HCT116 (cell line): Measurements from ENCODE around the gene NDUFA5. TPM values are rescaled to one million over a fixed set of nuclear protein-coding genes. Genes with fewer than 3 reads are reported as not detected.

ENCODE experiments used
- ATAC-seq: fragments of 200-7000 bp; cut with Tn5 transposase; 2 replicates; pipeline ENCODE4 v1.9.1; 2020; ENCODE audit warnings: mild to moderate bottlenecking, moderate library complexity
- BruUV-seq: library from RNA; stranded (reverse); fragments of 400-500 nt; replicated peaks from 2 replicates; lab custom pipeline; 2021; lab: Mats Ljungman, UMichigan
- CTCF ChIA-PET: fragments of 300-600 bp; sonication (Branson Sonifier 250); formaldehyde crosslinking; loops from one replicate; lab custom pipeline; 2021; ENCODE audit warnings: antibody characterized with exemption; lab: Charles Lee
- POLR2A ChIA-PET: fragments of 300-600, 350-600 bp; sonication (Branson Sonifier 250); formaldehyde crosslinking; loops from one replicate; lab custom pipeline; 2021; ENCODE audit warnings: antibody characterized with exemption; lab: Charles Lee
- RAD21 ChIA-PET, 2 experiments: fragments of 300-600 bp; sonication (Branson Sonifier 250); formaldehyde crosslinking; loops; one replicate each; lab custom pipeline; 2023; ENCODE audit warnings: low total read pairs in 2 of 2; ENCODE audit not compliant: uncharacterized antibody in 2 of 2, unreplicated experiment in 2 of 2, low non-redundant PET in 1 of 2; lab: Charles Lee
- DNase-seq: peaks from one replicate; pipeline ENCODE4 v3.0.0-alpha.2; 2010; ENCODE audit warnings: low read depth, low spot score
- H2AFZ ChIP-seq: fragments of 200-600 bp; shearing (Covaris generic), sonication (generic); 2 replicates; pipeline ENCODE4 v1.6.1; 2017; ENCODE audit warnings: low read depth, mixed run types, mixed read lengths, antibody characterized with exemption, low read length; ENCODE audit not compliant: poor library complexity, severe bottlenecking
- H3K27ac ChIP-seq: 2 replicates; pipeline ENCODE4 v1.5.1; 2012; ENCODE audit warnings: low read depth, low read length
- H3K27me3 ChIP-seq: fragments of 200-600 bp; sonication (generic); 2 replicates; pipeline ENCODE4 v1.6.1; 2016; ENCODE audit warnings: mixed run types, low read length, mixed read lengths; ENCODE audit not compliant: insufficient read depth
- H3K36me3 ChIP-seq, 2 experiments: fragments of 200-500 bp in 1 of 2; fragments of 200-600 bp in 1 of 2; sonication (Bioruptor generic) in 1 of 2; sonication (generic) in 1 of 2; 2 replicates each; pipeline versions ENCODE4 v1.5.1 to v1.6.1; 2014 to 2016; ENCODE audit warnings: low read length in 2 of 2, inconsistent platforms in 1 of 2, mixed read lengths in 1 of 2, mixed run types in 1 of 2; ENCODE audit not compliant: insufficient read depth in 2 of 2, control insufficient read depth in 1 of 2
- H3K4me1 ChIP-seq, 2 experiments: fragments of 200-600 bp in 1 of 2; sonication (generic) in 1 of 2; 2 replicates each; pipeline versions ENCODE4 v1.5.1 to v1.6.1; 2012 to 2017; ENCODE audit warnings: low read length in 2 of 2, inconsistent platforms in 1 of 2, mild to moderate bottlenecking in 1 of 2, mixed read lengths in 1 of 2, mixed run types in 1 of 2, moderate library complexity in 1 of 2; ENCODE audit not compliant: insufficient read depth in 2 of 2, control insufficient read depth in 1 of 2
- H3K4me2 ChIP-seq: fragments of 200-600 bp; sonication (generic); 2 replicates; pipeline ENCODE4 v1.6.1; 2017; ENCODE audit warnings: mixed run types, low read length, mixed read lengths
- H3K4me3 ChIP-seq, 2 experiments: fragments of 200-600 bp in 1 of 2; sonication (generic) in 1 of 2; replicated peaks in 1 of 2; 2 replicates each; pipeline ENCODE4 v1.5.1; 2011 to 2016; ENCODE audit warnings: low read length in 2 of 2, control low read depth in 1 of 2, low read depth in 1 of 2, mild to moderate bottlenecking in 1 of 2, mixed read lengths in 1 of 2, mixed run types in 1 of 2
- H3K79me2 ChIP-seq: fragments of 200-600 bp; sonication (generic); 2 replicates; pipeline ENCODE4 v1.6.1; 2017; ENCODE audit warnings: mild to moderate bottlenecking, mixed run types, low read length, moderate library complexity, mixed read lengths; ENCODE audit not compliant: insufficient read depth
- H3K9ac ChIP-seq: fragments of 200-600 bp; sonication (generic); 2 replicates; pipeline ENCODE4 v1.6.1; 2016; ENCODE audit warnings: low read length, mixed read lengths
- H3K9me2 ChIP-seq: fragments of 200-600 bp; sonication (generic), shearing (Covaris generic); 2 replicates; pipeline ENCODE4 v1.6.1; 2017; ENCODE audit warnings: mixed run types, mild to moderate bottlenecking, moderate library complexity; ENCODE audit not compliant: insufficient read depth
- H3K9me3 ChIP-seq, 2 experiments: fragments of 200-500 bp in 1 of 2; fragments of 200-600 bp in 1 of 2; sonication (Bioruptor generic) in 1 of 2; sonication (generic) in 1 of 2; 2 replicates each; pipeline ENCODE4 v1.6.1; 2014 to 2017; ENCODE audit warnings: low read length in 2 of 2, mixed read lengths in 2 of 2, inconsistent platforms in 1 of 2, low read depth in 1 of 2, mild to moderate bottlenecking in 1 of 2, mixed run types in 1 of 2, moderate library complexity in 1 of 2; ENCODE audit not compliant: control insufficient read depth in 1 of 2, insufficient read depth in 1 of 2
- H4K20me1 ChIP-seq: fragments of 200-600 bp; sonication (generic), shearing (Covaris generic); 2 replicates; pipeline ENCODE4 v1.6.1; 2017; ENCODE audit warnings: mixed run types, mild to moderate bottlenecking, moderate library complexity; ENCODE audit not compliant: insufficient read depth
- ATF3 ChIP-seq: IDR thresholded peaks from 2 replicates; pipeline ENCODE4 v1.6.1; 2012
- CBX3 ChIP-seq: IDR thresholded peaks from 2 replicates; pipeline ENCODE4 v1.6.1; 2012; ENCODE audit warnings: low read depth
- CEBPB ChIP-seq: IDR thresholded peaks from 2 replicates; pipeline ENCODE4 v1.6.1; 2012; ENCODE audit warnings: low read depth
- CTCF ChIP-seq, 3 experiments: fragments of 200-600 bp in 1 of 3; sonication (generic) in 1 of 3; IDR thresholded peaks in 2 of 3; conservative IDR thresholded peaks in 1 of 3; 2 replicates each; pipeline ENCODE4 v1.5.1; 2012 to 2017; ENCODE audit warnings: low read depth in 2 of 3, low read length in 2 of 3, antibody characterized with exemption in 1 of 3, borderline replicate concordance in 1 of 3, control low read depth in 1 of 3, mild to moderate bottlenecking in 1 of 3, mixed read lengths in 1 of 3, mixed run types in 1 of 3, moderate library complexity in 1 of 3; ENCODE audit not compliant: insufficient read depth in 1 of 3
- EZH2phosphoT487 ChIP-seq: fragments of 200-600 bp; IDR thresholded peaks from 2 replicates; pipeline ENCODE4 v1.6.1; 2018; ENCODE audit warnings: antibody characterized with exemption, borderline replicate concordance
- FOSL1 ChIP-seq: IDR thresholded peaks from 2 replicates; pipeline ENCODE4 v1.6.1; 2012; ENCODE audit warnings: low read depth
- JUND ChIP-seq: IDR thresholded peaks from 2 replicates; pipeline ENCODE4 v1.6.1; 2012
- MAX ChIP-seq: IDR thresholded peaks from 2 replicates; pipeline ENCODE4 v1.6.1; 2012
- RAD21 ChIP-seq: IDR thresholded peaks from 2 replicates; pipeline ENCODE4 v1.6.1; 2012; ENCODE audit warnings: low read depth, mild to moderate bottlenecking
- REST ChIP-seq: IDR thresholded peaks from 2 replicates; pipeline ENCODE4 v1.6.1; 2012; ENCODE audit warnings: low read depth
- SIN3A ChIP-seq: IDR thresholded peaks from 2 replicates; pipeline ENCODE4 v1.6.1; 2012; ENCODE audit warnings: low read depth
- SP1 ChIP-seq: IDR thresholded peaks from 2 replicates; pipeline ENCODE4 v1.6.1; 2012; ENCODE audit warnings: low read depth
- SRF ChIP-seq: IDR thresholded peaks from 2 replicates; pipeline ENCODE4 v1.6.1; 2012; ENCODE audit warnings: low read depth
- TCF7L2 ChIP-seq: IDR thresholded peaks from 2 replicates; pipeline ENCODE4 v1.7.0; 2011; ENCODE audit warnings: borderline replicate concordance, inconsistent platforms; ENCODE audit not compliant: insufficient read depth, insufficient read length; ENCODE audit errors: extremely low read depth
- ZFX ChIP-seq: fragments of 450-650 bp; IDR thresholded peaks from 2 replicates; pipeline ENCODE4 v1.6.1; 2017
- ZNF274 ChIP-seq: fragments of 200-500 bp; sonication (Bioruptor generic); IDR thresholded peaks from 2 replicates; pipeline ENCODE4 v1.6.1; 2014; ENCODE audit warnings: mild to moderate bottlenecking, low read depth, low read length, inconsistent platforms
- intact Hi-C: fragments of 100-400 bp; cut with micrococcal nuclease; formaldehyde crosslinking; loops from 2 replicates; pipeline ENCODE4 v1.10.0; 2022
- total RNA-seq: library from RNA; stranded (reverse); gene quantifications from one replicate; pipeline ENCODE4 v1.2.1, GENCODE V29; 2021; ENCODE audit not compliant: unreplicated experiment

The NDUFA5 gene
- total RNA-seq, 1 experiment from 2014 or later, result 64.2 TPM

GRCh38 chr7:123571684-123572083 is 14.1 kb upstream of the NDUFA5 start:
- no peak for TF ChIP-seq JUND
- no peak for TF ChIP-seq RAD21
- TF ChIP-seq CBX3, result no peak
- no peak for TF ChIP-seq SRF
- TF ChIP-seq CEBPB, result no peak
- no peak for TF ChIP-seq EZH2phosphoT487
- no peak for TF ChIP-seq ATF3
- no peak for TF ChIP-seq CTCF (IDR thresholded peaks at IDR 0.05 in 2 of 3, conservative IDR thresholded peaks at IDR 0.05 in 1 of 3; ENCODE audit: borderline replicate concordance in 1 of 3, insufficient read depth in 1 of 3, low read depth in 2 of 3, low read length in 2 of 3)
- TF ChIP-seq FOSL1, result no peak
- no peak for TF ChIP-seq REST
- no peak for TF ChIP-seq ZFX
- no peak for TF ChIP-seq SP1
- TF ChIP-seq SIN3A, result no peak
- no peak for TF ChIP-seq TCF7L2
- no peak for TF ChIP-seq ZNF274
- TF ChIP-seq MAX, result no peak
- Histone ChIP-seq H3K79me2 (no peaks in the 10 kb centered on the region), H4K20me1 (no peaks in the 10 kb centered on the region), H3K4me3 (no peak overlapping the region), H3K9ac (no peak overlapping the region), H3K27ac (no peak overlapping the region), H3K9me3 (no peaks in the 10 kb centered on the region), H3K4me1 (peaks cover 2 to 5% of the 10 kb centered on the region in 2 experiments; a peak in 2 of 4 replicates), H3K27me3 (no peaks in the 10 kb centered on the region), H3K36me3 (no peaks in the 10 kb centered on the region), H3K9me2 (no peaks in the 10 kb centered on the region), H2AFZ (peak overlapping the region; percentile 6), H3K4me2 (peak overlapping the region; percentile 27; the same call in 1 of the 2 replicates)
- no TSS peak for BruUV-seq
- ATAC-seq, result peak; percentile 53; the same call in 1 of the 2 replicates
- ChIA-PET CTCF (no interaction called here), POLR2A (interaction anchor here (0.7 kb wide), 1 partner anchor 13 kb away, joined by 3 read pairs; no protein-coding TSS in a partner anchor), RAD21 (no interaction called here)
- DNase-seq, result no peak
- intact Hi-C loops, result no loop called here
